GM11168 (cell line): ENCODE data around the gene AOPEP.

ENCODE experiments used
- in situ Hi-C: fragments of 300-500 bp; cut with MboI; formaldehyde crosslinking; loops from one replicate; pipeline ENCODE4 v1.12.0; 2022; ENCODE audit warnings: low sequenced_read_pairs; ENCODE audit not compliant: unreplicated experiment

AOPEP gene

DNA sequence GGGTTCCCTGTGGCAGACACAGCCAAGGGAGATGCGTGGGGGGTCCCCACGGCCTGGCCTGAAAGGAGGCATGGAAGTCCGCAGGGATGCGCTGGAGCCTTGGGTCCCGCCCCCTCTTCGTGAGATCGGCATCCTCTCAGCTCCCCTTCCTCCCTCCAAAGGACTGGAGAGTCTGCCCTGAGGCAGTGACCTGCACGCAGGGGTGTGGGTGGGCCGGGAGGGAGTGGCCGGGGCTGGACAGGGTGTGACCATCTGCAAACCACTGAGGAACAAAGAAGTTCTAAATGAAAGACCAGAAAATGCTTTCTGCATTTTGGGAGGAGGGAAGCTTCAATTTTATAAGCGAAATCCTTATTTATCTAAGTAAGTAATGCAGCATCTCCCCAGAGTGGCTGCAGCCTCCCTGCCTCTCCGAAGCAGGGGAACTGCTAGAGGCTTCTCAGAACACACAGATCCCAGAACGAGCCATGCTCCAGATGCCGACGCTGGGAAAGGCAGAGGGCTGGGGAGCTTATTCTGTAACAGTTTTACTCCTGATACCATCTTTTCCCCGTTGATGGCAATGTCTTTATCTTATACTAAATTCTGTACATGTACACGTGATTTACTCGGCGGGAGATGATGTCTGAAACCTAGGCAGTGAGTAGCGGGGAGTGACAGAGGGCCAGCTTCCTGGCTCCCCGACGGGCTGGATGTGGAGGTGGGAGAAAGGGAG is 369.3 kb downstream of the AOPEP start:
- in situ Hi-C loops = no loop called here

DNA sequence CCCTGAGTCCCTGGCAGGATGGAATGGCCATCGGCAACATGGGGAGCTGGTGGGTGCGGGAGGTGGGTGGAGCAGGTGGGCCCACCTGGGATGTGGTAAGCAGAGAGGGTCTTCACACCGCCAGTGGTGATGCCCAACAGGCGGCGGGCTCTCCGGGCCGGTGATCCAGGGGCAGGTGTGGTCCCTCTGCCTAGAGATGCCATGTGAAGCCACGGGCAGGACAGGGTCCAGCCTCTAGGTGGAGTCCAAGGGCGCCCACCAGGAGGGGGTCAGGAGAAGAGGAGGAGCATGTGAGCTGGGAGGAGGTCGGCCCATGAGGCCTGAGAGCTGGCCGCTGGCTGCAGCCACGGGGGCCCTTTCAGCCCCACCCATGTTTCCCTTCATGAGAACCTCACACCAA is 369.9 kb downstream of the AOPEP start:
- in situ Hi-C loops = no loop called here

DNA sequence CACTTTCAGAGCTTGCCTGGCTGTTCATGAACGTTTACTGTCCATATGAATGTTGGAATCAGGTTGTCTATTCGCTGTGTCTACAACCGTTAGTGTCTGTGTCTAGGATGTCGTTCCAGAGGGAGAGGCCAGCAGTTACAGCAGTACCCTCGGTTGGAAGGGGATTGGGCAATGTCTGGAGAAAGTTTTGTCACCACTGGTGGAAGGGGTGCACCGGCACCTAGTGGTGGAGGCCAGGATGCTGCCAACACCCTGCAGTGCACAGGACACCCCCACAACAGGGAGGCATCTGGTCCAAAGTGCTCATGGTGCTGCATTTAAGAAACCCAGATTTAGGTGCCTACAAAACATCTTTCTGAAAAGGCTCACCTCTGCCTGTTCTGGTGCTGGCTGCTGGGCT is 370.3 kb downstream of the AOPEP start:
- in situ Hi-C loops = no loop called here

DNA sequence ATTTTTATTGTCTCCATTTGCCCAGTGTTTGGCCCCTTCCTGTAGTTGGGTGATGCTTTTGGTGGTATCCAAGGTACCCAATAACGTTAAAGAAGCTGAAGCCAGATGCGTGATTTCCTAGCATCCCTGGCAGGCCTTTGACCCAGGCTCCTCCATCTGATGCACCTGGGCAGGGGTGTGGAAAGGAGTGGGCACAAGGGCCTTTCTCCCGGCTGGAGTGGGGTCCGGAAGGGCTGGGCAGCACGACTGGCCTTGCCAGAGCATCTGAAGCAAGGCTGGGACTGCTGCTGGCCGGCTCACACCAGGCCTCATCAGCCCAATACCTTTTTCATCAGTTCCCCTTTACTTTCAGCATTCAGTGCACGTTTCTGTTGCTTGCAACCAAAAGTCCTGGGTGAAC is 370.8 kb downstream of the AOPEP start:
- in situ Hi-C loops = no loop called here

DNA sequence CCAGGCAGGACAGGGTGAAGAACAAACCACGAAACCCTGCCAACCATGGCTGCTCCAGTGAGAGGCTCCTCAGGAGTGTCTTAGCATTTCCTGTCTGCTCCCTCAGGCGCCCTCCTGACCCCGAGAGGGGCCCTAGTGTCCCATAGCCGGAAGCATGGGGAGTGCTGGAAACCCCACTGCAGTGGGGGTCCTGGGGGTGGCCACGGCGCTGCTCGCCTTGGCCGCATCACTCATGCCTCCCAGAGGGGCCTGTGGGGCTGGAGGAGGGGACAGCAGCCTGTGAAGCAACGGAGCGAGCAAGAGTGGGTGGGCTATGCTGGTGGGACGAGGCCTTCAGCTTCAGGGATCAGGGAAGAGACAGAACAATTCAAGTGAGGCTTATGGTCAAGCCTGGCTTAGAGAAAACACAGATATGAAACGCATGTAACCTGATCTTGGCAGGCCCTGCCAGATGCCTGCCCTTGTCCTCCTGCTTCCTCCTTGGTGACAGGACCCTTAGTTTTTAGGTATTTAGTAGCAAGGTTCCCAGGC is 372.0 kb downstream of the AOPEP start:
- in situ Hi-C loops = no loop called here

DNA sequence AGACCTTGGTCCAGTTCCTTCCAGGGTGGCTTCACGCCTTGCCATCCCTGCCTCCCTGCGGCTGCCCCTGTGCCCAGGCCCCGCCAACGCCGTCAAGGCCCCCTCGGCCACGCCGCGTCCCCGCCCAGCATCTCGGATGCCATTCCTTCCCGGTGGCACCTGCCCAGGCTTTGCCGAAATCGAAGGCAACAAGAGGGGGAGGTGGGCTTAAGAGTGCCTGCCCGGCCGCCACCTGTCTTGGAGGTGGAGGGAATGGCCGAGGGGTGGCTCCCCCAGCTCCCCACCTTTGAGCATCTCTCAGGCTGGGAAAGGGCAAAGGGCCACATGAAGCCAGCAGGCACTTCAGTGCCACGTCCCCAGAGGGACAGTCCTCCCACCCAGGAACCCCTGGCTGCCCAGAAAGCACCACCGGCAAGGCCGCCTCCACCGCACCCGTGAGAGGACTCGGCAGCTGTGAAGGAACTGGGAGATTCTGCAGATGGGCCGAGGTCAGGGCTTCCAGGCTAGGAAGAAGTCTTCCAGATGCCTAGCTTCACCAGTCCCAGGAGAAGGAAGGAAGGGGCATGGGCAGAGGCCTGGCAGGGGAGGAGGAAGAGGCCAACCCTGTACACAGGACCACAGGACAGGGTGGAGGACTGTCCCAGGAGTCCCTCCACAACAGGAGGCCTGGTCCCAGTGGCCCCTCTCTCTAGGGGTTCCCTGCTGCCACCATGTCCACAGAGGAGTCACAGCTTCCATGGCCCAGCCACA is 373.0 kb downstream of the AOPEP start:
- in situ Hi-C loops = no loop called here

DNA sequence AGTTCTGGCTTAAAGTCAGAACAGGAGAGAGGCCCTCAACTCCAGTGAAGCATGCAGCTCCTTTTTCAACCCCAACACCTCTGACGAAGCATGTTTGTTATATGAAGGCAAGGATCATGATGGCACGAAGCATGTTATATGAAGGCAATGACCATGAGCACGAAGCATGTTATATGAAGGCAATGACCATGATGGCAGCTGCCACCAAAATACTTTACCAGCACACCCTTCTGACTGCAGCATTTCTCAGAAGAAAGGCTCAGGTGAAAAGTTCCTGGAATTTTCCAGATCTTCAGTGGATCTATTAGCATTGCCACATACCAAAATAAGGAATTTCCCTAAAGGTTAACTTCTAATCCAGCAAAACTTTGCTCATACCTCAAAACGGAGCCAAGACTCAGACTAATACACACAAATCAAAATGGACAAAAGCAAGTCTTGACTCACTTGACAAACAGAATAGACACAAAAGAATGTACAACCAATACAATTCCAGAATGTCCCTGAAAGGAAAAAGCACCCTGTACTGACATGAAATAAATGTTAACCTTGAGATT is 373.6 kb downstream of the AOPEP start:
- in situ Hi-C loops = no loop called here

DNA sequence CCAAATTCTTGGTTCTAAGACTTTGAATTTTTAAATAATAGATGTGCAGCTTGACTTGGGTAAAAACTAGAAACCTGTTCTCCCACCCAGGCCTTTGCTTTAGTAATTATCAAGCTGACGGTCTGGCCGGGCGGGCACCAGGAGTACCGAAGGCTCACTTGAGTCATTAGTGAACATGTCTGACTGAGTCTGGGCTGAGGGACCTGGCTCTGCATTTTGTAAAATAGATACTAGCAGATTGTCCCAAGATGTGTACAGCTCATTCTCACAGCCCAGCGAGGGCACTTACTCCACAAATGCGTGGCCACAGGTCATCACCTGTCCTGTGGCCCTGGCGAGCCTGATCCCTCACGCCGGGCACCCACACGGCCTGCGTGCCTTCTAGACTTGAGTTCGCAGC is 374.8 kb downstream of the AOPEP start:
- in situ Hi-C loops = no loop called here

DNA sequence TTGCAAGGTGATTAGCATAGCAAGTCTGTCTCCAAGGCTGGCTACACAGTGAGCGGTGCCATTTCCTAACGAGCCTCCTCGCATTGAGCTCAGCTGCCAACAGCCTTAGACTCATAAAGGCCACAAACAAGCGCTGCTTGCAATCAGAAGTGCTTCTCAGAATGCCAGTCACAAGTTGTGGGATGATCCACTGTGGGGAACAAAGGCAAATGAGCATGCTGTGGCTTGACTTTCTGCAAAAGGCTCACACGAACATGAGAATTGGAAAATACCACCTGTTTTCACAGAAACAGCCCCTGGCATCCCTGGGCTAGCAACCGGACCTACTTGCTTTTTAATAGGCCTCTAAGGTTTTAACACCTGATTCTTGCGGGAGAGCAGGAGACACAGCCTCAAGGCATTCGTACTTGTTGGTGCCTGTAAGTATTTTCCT is 375.5 kb downstream of the AOPEP start:
- in situ Hi-C loops = no loop called here

DNA sequence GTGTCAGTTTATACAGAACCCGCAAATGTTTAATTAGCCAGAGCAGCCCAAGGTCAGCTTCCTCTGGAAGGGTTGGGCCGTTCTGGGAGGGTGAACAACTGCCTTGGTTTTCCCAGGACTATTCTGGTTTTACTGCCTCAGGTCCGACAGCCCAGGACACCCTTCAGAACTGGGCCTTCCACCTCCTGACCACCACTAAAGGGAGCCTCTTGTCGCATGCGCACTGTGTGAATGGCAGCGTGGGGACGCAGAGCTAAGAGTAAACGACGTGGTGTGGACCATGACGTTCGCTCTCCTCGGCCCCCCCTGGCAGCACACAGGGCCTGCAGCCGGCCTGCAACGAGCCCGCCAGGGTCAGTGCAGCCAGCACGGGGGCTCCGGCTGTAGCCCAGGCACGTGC is 376.1 kb downstream of the AOPEP start:
- in situ Hi-C loops = no loop called here

DNA sequence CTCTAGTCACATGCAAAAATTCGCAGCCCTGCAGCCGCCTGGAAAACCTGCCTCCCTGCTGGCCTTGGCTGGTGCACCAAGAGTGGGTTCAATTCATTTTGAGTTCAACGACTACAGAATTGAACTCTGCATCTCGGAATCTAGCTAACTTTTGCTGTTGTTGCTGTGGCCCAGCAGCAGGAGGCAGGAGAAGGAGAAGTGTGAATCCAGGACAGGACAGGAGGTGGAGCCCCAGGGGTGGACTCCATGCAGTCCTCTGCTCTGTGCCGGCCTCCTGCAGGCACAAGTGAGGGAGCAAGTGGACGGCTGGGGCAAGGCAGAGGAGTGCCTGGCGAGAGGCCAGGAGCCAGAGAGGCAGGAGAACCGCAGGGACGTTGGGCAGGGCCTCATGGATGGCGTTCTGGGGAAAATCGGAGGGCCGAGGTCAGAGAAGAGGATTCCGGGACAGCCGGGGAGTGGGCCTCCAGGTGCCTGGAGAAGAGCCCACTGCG is 376.8 kb downstream of the AOPEP start:
- in situ Hi-C loops = no loop called here

DNA sequence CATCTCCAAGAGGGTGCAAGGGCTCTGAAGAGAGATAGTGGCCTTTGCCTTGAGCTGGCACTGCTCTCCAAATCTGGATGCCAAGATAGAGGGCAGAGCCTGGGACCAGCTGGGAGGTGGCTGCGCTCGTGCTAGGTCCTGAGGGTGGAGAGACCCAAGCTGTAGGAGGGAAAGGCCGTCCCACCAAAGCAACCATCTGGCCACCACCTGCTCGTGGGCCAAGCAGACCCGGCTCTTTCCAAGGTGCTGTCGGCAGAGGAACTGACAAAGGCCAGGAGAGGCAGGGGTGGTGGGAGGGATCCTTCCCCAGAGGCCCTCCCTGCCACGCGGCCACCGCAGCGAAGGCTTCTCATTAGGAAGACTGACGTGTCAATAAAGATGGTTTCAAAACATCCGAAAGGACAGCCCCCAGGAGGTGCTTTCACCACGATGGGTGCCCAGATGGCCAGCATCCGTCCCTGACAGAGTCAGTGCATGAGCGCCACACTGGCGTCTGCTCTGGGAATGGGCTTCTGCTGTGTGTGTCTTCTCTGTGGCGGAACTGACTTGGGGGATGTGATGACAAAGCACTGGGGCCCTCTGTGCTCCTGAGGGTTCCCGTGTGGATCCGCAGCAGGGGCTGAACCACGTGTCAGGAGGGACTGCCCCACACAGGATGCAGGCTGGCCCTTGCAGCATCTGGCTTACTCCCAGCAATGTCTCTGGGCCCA is 377.5 kb downstream of the AOPEP start:
- in situ Hi-C loops = no loop called here

DNA sequence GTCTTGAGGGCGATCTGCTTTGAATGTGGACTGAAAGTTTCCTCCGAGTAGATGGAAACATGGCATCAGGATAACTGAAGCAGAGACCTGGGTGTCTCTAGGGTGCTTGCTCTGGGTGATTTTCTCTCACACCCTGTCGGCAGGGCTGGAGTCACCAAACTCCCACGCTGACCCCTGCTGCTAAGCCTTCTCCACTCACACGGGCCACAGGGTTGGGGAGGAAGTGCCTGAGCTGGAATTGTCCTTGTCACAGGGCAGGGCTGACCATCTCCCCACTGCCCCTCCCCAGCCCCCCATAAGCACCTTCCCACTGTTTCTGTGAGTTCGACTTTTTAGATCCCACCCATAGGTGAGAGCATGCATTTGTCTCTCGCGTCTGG is 378.1 kb downstream of the AOPEP start:
- in situ Hi-C loops = no loop called here

DNA sequence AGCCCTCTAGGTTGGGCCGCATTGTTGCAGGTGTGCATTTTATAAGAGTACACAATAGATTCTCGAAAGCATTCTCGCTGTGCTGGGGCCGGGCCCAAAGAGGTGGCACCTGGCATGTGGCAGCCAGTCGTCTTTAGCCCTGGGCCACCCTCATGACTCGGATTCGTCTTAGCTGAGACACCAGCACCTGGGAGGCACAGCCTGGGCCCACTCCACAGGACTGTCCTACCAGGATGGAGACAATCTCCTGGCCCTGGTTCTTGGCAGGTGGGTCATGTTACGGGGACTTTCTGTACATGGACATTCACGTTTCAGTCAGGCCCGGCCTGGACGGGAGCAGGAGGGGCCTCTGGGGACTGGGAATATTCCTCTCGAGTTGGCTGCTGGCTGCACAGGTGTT is 378.5 kb downstream of the AOPEP start:
- in situ Hi-C loops = no loop called here

DNA sequence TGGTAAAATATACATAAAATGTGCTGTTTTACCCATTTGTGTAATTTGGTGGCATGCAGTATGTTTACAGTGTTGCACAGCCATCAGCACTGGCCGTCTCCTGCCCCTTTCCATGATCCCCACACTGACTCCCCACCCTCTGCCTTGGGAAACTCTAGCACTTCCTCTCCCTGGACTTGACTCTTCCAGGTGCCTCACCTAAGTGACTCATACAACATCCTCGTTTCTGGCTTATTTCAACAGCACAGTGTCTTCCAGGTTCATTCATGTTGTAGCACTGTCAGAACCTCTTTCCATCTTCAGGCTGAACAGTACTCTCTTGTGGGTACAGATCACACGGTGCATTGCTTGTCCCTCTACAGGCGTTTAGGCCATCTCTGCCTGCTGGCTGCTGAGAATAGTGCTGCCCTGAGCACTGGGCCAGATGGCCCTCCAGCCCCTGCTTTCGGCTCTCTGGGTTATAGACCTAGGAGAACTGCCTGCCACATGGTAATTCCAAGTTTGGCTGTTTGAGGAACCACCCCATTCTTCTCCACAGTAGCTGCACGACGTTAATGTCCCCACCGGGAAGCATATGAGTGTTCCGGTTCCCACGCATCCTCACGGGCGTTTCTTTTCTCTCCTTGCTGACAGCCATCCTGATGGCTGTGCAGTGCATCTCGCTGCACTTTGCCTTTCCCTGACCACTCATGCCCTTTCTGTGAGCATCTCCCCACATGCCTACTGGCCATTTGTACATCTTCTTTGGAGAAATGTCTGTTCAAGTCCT is 379.2 kb downstream of the AOPEP start:
- in situ Hi-C loops = no loop called here

DNA sequence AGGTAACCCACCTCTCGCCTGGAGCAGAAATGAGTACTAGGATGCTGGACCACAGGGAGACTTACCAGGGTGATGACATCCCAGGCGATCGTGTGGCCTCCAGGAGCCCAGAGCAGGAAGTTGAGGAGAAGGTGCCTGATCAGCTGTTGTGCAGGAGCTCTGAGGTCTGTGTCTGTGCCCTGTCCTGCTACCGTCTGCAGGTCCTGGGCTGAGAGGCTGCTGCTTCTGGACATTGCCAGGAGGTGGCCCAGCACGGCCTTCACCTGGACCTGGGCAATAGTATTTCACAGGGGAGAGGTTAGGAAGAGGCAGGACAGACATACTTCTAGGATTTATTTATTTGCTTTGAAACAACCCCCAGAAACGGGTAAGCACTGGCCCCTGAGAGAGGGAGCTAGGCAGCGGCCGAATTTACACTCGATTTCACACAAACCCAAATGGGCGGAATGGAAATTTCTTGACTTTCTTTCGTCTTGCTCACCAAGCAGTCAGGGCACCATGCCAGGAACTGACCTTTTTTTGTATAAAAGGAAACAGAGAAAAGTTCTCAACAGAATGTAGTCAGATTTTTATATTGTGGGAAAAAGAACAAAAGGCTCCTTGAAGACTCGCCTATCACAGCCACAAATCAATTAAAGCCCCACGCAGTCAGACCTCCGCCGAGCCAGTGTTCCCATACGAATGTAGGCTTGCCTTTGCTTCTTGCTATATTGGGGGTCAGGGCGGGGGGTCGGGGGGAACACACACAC is 380.7 kb downstream of the AOPEP start:
- in situ Hi-C loops = no loop called here

DNA sequence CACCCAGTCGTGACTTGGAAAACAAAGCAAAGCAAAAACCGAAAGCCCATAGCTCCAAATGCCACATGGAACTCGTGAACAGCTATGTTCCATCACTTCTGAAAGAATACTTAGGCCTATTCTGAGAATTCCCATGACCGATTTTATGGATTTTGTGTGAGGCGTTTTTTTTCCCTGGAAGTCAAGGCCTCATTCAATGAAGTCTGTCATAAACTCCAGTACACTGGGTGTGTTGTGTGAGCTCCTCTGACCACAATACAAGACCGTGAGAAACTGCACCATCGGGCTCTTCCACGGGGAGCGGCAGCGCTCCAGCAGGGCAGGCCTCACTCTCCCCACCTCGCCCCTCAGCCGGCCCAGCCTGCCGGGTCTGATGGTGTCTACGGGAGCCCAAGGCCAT is 381.5 kb downstream of the AOPEP start:
- in situ Hi-C loops = no loop called here

DNA sequence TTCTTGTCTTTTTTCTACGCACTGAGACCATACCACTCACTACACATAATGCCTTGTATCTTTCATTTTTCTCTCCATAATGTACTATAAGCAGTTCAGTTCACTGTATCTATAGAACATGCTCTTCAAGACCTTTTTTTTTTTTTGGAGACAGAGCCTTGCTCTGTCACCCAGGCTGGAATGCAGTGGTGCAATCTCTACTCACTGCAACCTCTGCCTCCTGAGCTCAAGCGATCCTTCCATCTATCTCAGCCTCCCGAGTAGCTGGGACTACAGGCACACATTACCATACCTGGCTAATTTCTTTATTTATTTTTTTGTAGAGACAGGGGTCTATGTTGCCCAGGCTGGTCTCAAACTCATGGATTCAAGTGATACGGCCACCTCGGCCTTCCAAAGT is 382.3 kb downstream of the AOPEP start:
- in situ Hi-C loops = no loop called here

DNA sequence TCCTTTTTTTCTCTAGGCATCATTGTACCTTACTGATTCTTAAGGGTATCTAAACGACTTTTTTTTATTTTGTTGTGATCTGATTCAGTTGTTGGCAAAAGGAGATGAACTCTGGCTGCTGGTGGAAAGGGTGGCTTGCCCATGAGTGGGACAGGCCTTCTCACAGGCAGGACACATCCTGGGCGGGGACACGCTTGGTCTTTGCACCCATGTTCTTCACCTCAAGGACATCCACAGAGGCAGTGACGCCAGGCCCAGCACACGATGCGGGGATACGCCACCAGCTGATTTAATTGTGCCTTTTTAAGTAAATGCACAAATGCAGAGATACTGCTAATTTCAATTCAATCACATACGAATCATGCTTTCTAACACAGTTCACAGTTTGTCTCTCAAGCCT is 383.0 kb downstream of the AOPEP start:
- in situ Hi-C loops = no loop called here
